Measurements from ENCODE around the gene IMPDH1.

DNA sequence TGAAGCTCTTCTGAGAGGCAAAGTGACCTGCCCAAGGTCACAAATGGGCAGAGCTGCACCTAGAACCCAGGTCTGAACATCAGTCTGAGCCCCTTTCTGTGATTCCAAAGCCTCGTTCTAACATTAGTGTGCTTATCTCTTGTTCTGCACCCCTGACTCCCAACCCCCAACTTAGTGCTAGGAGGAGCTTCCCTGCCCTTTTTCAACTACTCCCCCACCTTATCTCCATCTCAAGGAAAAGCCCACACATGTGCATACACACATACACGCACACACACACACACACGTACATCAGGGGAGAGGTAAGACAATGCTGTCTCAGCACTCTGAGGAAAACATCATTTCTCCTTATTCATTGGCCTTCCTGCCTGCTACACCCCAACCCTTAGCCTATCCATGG lies 56.6 kb downstream of the IMPDH1 start:
- TF ChIP-seq, protein P1, sequence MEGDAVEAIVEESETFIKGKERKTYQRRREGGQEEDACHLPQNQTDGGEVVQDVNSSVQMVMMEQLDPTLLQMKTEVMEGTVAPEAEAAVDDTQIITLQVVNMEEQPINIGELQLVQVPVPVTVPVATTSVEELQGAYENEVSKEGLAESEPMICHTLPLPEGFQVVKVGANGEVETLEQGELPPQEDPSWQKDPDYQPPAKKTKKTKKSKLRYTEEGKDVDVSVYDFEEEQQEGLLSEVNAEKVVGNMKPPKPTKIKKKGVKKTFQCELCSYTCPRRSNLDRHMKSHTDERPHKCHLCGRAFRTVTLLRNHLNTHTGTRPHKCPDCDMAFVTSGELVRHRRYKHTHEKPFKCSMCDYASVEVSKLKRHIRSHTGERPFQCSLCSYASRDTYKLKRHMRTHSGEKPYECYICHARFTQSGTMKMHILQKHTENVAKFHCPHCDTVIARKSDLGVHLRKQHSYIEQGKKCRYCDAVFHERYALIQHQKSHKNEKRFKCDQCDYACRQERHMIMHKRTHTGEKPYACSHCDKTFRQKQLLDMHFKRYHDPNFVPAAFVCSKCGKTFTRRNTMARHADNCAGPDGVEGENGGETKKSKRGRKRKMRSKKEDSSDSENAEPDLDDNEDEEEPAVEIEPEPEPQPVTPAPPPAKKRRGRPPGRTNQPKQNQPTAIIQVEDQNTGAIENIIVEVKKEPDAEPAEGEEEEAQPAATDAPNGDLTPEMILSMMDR (IDR thresholded peaks at IDR 0.05): no peak
- TF ChIP-seq BHLHE40 (IDR thresholded peaks at IDR 0.05; ENCODE audit: low read depth, low read length) (no peak), ZC3H11A (IDR thresholded peaks at IDR 0.05) (no peak), JUN (IDR thresholded peaks at IDR 0.05) (no peak), SMC3 (IDR thresholded peaks at IDR 0.05) (no peak), POLR2A (IDR thresholded peaks at IDR 0.05; ENCODE audit: low read length) (no peak)
- TF ChIP-seq, protein P2, sequence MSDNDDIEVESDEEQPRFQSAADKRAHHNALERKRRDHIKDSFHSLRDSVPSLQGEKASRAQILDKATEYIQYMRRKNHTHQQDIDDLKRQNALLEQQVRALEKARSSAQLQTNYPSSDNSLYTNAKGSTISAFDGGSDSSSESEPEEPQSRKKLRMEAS (IDR thresholded peaks at IDR 0.05): no peak
